Measurements from ENCODE around the gene SRGAP1.
"Not testable (repeated sequence)": the region's sequence is repeated elsewhere in the genome, so short reads cannot be mapped to it uniquely, and the experiment has no call there.

- not testable (repeated sequence) for TF ChIP-seq EP300, CTCF, POLR2A (IDR thresholded peaks at IDR 0.05)
Measured at GRCh38 chr12:64132672-64133071, 288.2 kb downstream of the SRGAP1 start.
